HL-60 (cell line): Measurements from ENCODE around the gene DAAM1.

Experiments used
- GABPA ChIP-seq: IDR thresholded peaks from 2 replicates; pipeline ENCODE4 v1.6.1; 2012; ENCODE audit warnings: low read depth
- POLR2AphosphoS5 ChIP-seq: IDR thresholded peaks from 2 replicates; pipeline ENCODE4 v1.6.1; 2012; ENCODE audit warnings: low read depth
- SPI1 ChIP-seq: IDR thresholded peaks from 2 replicates; pipeline ENCODE4 v1.6.1; 2012; ENCODE audit warnings: low read depth, mild to moderate bottlenecking, borderline replicate concordance
- TF ChIP-seq, protein P1 (sequence below): IDR thresholded peaks from 2 replicates; pipeline ENCODE4 v1.6.1; 2012; ENCODE audit warnings: low read depth; ENCODE audit not compliant: insufficient replicate concordance
- TF ChIP-seq, protein P2 (sequence below): IDR thresholded peaks from one replicate; pipeline ENCODE4 v1.5.1; 2011; ENCODE audit warnings: low read length, control low read depth, inconsistent platforms; ENCODE audit not compliant: insufficient read depth

DNA sequence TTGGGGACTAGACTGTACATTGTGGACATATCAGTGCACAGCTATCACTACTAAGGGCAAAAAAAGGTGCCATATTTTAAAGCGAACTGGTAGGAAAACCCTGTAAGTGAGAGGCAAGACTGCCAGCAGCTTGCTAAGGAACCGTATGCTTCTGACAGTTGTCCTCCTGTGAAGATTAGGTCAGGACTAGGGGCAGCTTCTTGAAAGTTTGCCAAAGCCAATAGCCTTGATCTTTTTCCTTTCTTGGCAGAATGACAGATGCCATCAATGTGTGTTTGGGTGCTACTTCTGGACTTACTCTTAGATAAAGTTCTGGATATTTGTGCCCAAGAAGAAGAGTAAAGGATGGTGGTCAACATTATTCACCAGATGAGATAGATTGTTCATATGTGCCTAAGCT lies 7.4 kb downstream of the DAAM1 start:
- TF ChIP-seq, protein P1, sequence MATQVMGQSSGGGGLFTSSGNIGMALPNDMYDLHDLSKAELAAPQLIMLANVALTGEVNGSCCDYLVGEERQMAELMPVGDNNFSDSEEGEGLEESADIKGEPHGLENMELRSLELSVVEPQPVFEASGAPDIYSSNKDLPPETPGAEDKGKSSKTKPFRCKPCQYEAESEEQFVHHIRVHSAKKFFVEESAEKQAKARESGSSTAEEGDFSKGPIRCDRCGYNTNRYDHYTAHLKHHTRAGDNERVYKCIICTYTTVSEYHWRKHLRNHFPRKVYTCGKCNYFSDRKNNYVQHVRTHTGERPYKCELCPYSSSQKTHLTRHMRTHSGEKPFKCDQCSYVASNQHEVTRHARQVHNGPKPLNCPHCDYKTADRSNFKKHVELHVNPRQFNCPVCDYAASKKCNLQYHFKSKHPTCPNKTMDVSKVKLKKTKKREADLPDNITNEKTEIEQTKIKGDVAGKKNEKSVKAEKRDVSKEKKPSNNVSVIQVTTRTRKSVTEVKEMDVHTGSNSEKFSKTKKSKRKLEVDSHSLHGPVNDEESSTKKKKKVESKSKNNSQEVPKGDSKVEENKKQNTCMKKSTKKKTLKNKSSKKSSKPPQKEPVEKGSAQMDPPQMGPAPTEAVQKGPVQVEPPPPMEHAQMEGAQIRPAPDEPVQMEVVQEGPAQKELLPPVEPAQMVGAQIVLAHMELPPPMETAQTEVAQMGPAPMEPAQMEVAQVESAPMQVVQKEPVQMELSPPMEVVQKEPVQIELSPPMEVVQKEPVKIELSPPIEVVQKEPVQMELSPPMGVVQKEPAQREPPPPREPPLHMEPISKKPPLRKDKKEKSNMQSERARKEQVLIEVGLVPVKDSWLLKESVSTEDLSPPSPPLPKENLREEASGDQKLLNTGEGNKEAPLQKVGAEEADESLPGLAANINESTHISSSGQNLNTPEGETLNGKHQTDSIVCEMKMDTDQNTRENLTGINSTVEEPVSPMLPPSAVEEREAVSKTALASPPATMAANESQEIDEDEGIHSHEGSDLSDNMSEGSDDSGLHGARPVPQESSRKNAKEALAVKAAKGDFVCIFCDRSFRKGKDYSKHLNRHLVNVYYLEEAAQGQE = no peak
- TF ChIP-seq, protein P2, sequence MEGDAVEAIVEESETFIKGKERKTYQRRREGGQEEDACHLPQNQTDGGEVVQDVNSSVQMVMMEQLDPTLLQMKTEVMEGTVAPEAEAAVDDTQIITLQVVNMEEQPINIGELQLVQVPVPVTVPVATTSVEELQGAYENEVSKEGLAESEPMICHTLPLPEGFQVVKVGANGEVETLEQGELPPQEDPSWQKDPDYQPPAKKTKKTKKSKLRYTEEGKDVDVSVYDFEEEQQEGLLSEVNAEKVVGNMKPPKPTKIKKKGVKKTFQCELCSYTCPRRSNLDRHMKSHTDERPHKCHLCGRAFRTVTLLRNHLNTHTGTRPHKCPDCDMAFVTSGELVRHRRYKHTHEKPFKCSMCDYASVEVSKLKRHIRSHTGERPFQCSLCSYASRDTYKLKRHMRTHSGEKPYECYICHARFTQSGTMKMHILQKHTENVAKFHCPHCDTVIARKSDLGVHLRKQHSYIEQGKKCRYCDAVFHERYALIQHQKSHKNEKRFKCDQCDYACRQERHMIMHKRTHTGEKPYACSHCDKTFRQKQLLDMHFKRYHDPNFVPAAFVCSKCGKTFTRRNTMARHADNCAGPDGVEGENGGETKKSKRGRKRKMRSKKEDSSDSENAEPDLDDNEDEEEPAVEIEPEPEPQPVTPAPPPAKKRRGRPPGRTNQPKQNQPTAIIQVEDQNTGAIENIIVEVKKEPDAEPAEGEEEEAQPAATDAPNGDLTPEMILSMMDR = no peak
- no peak for TF ChIP-seq POLR2AphosphoS5
- no peak for TF ChIP-seq GABPA
- TF ChIP-seq SPI1 = no peak
